A549 (cell line): Measurements from ENCODE around the gene SLC25A47. TPM values are rescaled to one million over a fixed set of nuclear protein-coding genes. Genes with fewer than 3 reads are reported as not detected.

ENCODE experiments used
- ATAC-seq, 2 experiments: fragments of 200-7000 bp in 1 of 2; fragments of >200 bp in 1 of 2; cut with Nextera tagmentation in 1 of 2; cut with Tn5 transposase in 1 of 2; 3 replicates each; pipeline versions ENCODE4 v1.8.0 to v1.9.1; 2018 to 2020; ENCODE audit warnings: mild to moderate bottlenecking in 1 of 2, moderate library complexity in 1 of 2
- CTCF ChIA-PET: fragments of 300-600 bp; sonication (Branson Sonifier 250); formaldehyde crosslinking; extraction: SDS; loops from one replicate; lab custom pipeline; 2021; ENCODE audit warnings: antibody characterized with exemption, inconsistent platforms; lab: Yijun Ruan, JAX
- POLR2A ChIA-PET: fragments of 350-600 bp; formaldehyde crosslinking; extraction: SDS; loops from one replicate; lab custom pipeline; 2021; ENCODE audit warnings: antibody characterized with exemption, inconsistent platforms; lab: Yijun Ruan, JAX
- DNase-seq, 2 experiments: peaks; one replicate each; pipeline versions ENCODE4 v3.0.0 to v3.0.0-alpha.2; 2011 to 2016; ENCODE audit warnings: low read depth in 1 of 2, low spot score in 1 of 2
- FAIRE-seq: peaks from 2 replicates; lab custom pipeline; 2011; peaks lifted over from hg19 to GRCh38; lab: Jason Lieb, UNC
- H3K27ac ChIP-seq, 2 experiments: fragments of >200 bp; sonication (Bioruptor Twin); formaldehyde crosslinking; 3 replicates each; pipeline ENCODE4 v1.5.1; 2016 to 2017
- H3K4me1 ChIP-seq: fragments of >200 bp; sonication (Bioruptor Twin); formaldehyde crosslinking; 3 replicates; pipeline ENCODE4 v1.6.1; 2016
- H3K4me2 ChIP-seq: fragments of >200 bp; sonication (Bioruptor Twin); formaldehyde crosslinking; 3 replicates; pipeline ENCODE4 v1.6.1; 2016
- H3K4me3 ChIP-seq: fragments of >200 bp; sonication (Bioruptor Twin); formaldehyde crosslinking; 3 replicates; pipeline ENCODE4 v1.5.1; 2016
- H3K9me3 ChIP-seq: fragments of >200 bp; sonication (Bioruptor Twin); formaldehyde crosslinking; 3 replicates; pipeline ENCODE4 v1.6.1; 2016
- CBX2 ChIP-seq: fragments of 200-600 bp; sonication (generic); IDR thresholded peaks from 2 replicates; pipeline ENCODE4 v1.6.1; 2016; ENCODE audit warnings: low read depth, mild to moderate bottlenecking, borderline replicate concordance
- CHD2 ChIP-seq: fragments of 150-350 bp; IDR thresholded peaks from 2 replicates; pipeline ENCODE4 v1.6.1; 2014; ENCODE audit warnings: low read length; ENCODE audit not compliant: partially characterized antibody
- FOSB ChIP-seq: fragments of 250-450 bp; sonication (Bioruptor Pico); IDR thresholded peaks from 2 replicates; pipeline ENCODE4 v1.5.0; 2020; ENCODE audit warnings: mild to moderate bottlenecking, moderate library complexity
- FOSL2 ChIP-seq, 2 experiments: fragments of 450-650 bp in 1 of 2; fragments of >200 bp in 1 of 2; sonication (Bioruptor Twin) in 1 of 2; formaldehyde crosslinking; IDR thresholded peaks; 2 replicates each; pipeline versions ENCODE4 v1.5.0 to v1.6.1; 2016 to 2020; ENCODE audit warnings: mild to moderate bottlenecking in 1 of 2, moderate library complexity in 1 of 2
- HEYL ChIP-seq: fragments of 250-450 bp; sonication (Bioruptor Pico); IDR thresholded peaks from 2 replicates; pipeline ENCODE4 v1.8.0; 2021; ENCODE audit warnings: mild to moderate bottlenecking, moderate library complexity
- JUN ChIP-seq, 2 experiments: fragments of >200 bp; sonication (Bioruptor Twin); formaldehyde crosslinking; IDR thresholded peaks; 2 replicates in 1 of 2; 3 replicates in 1 of 2; pipeline ENCODE4 v1.6.1; 2016 to 2017
- KDM5A ChIP-seq: fragments of 200-600 bp; sonication (generic); IDR thresholded peaks from 2 replicates; pipeline ENCODE4 v1.6.1; 2016; ENCODE audit warnings: antibody characterized with exemption, mild to moderate bottlenecking
- MAFK ChIP-seq: fragments of 450-650 bp; IDR thresholded peaks from 2 replicates; pipeline ENCODE4 v1.6.1; 2014; ENCODE audit not compliant: partially characterized antibody
- NPAS2 ChIP-seq: fragments of 250-450 bp; sonication (Bioruptor Pico); IDR thresholded peaks from 2 replicates; pipeline ENCODE4 v1.8.0; 2022; ENCODE audit warnings: mild to moderate bottlenecking, moderate library complexity, borderline replicate concordance
- NR3C1 ChIP-seq: fragments of >200 bp; sonication (Bioruptor Twin); formaldehyde crosslinking; IDR thresholded peaks from 3 replicates; pipeline ENCODE4 v1.6.1; 2017
- PHF8 ChIP-seq: fragments of 200-600 bp; sonication (generic); IDR thresholded peaks from 2 replicates; pipeline ENCODE4 v1.6.1; 2016; ENCODE audit warnings: low read depth, mild to moderate bottlenecking, antibody characterized with exemption, moderate library complexity, borderline replicate concordance
- POLR2A ChIP-seq: IDR thresholded peaks from 2 replicates; pipeline ENCODE4 v1.6.1; 2012; ENCODE audit warnings: mild to moderate bottlenecking, low read length
- POLR2AphosphoS2 ChIP-seq: conservative IDR thresholded peaks from 2 replicates; pipeline ENCODE4 v1.6.1; 2012; ENCODE audit warnings: low read length, improper control_type of control experiment, inconsistent platforms
- RAD21 ChIP-seq, 2 experiments: fragments of >200 bp in 1 of 2; sonication (Bioruptor Twin) in 1 of 2; formaldehyde crosslinking in 1 of 2; IDR thresholded peaks in 1 of 2; conservative IDR thresholded peaks in 1 of 2; 2 replicates in 1 of 2; 3 replicates in 1 of 2; pipeline ENCODE4 v1.6.1; 2012 to 2018; ENCODE audit warnings: inconsistent platforms in 1 of 2
- RCOR1 ChIP-seq: fragments of 150-350 bp; IDR thresholded peaks from 2 replicates; pipeline ENCODE4 v1.6.1; 2014; ENCODE audit warnings: antibody characterized with exemption, low read length, low read depth
- RFX5 ChIP-seq: fragments of 450-650 bp; IDR thresholded peaks from 2 replicates; pipeline ENCODE4 v1.7.1; 2014; ENCODE audit warnings: antibody characterized with exemption, mild to moderate bottlenecking, moderate library complexity
- SREBF2 ChIP-seq: fragments of 450-650 bp; IDR thresholded peaks from 2 replicates; pipeline ENCODE4 v1.6.1; 2014; ENCODE audit warnings: mild to moderate bottlenecking, moderate library complexity
- TFCP2L1 ChIP-seq: fragments of 250-450 bp; sonication (Bioruptor Pico); IDR thresholded peaks from 2 replicates; pipeline ENCODE4 v1.5.0; 2021; ENCODE audit warnings: mild to moderate bottlenecking
- WGBS: methylation state at CpG from one replicate; pipeline ENCODE4 v1.1.6; 2017; ENCODE audit errors: missing lambda C conversion rate; 5-methylcytosine and 5-hydroxymethylcytosine counted together
- polyA plus RNA-seq, 4 experiments: library from polyadenylated mRNA; depleted of rRNA in 3 of 4; stranded (reverse); fragments of >200 nt; fragmentation: RNase III in 1 of 4; extraction: RNeasy Plus Mini Kit Qiagen cat#74134 plus additional on column Dnase treatment in 1 of 4; gene quantifications; 2 replicates in 3 of 4; 3 replicates in 1 of 4; pipeline ENCODE4 v1.2.3, GENCODE V29; 2011 to 2017
- TF ChIP-seq, protein P1 (sequence below): IDR thresholded peaks from 2 replicates; pipeline ENCODE4 v1.6.1; 2012
- TF ChIP-seq, protein P2 (sequence below): fragments of 250-450 bp; sonication (Bioruptor Pico); IDR thresholded peaks from 2 replicates; pipeline ENCODE4 v1.5.0; 2020; ENCODE audit warnings: low read depth, mild to moderate bottlenecking, moderate library complexity
- TF ChIP-seq, protein P3 (sequence below): fragments of >200 bp; sonication (Bioruptor Twin); formaldehyde crosslinking; IDR thresholded peaks from 3 replicates; pipeline ENCODE4 v1.6.1; 2016

Gene SLC25A47
- polyA plus RNA-seq, 2 of the 4 experiments (the other 2 are of a cell fraction): not detected

DNA sequence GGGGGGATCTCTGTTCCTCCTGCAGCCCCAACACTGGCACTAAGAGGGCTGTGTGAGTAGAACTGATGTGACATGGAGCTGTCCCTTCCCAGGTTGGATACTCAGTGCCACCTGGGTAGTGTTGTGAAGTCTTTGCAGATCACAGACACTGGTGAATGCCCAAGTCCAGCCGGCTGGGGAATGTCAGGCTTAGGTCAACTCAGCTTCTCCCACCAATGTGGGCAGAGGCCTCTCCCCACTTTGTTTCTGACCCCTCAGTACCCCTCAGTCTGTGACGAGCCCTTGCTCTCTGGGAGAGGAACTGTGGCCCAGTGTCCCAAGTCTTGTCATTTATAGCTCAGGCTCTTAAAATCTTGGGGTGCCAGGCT, 28.2 kb upstream of the SLC25A47 start:
- TF ChIP-seq, protein P1, sequence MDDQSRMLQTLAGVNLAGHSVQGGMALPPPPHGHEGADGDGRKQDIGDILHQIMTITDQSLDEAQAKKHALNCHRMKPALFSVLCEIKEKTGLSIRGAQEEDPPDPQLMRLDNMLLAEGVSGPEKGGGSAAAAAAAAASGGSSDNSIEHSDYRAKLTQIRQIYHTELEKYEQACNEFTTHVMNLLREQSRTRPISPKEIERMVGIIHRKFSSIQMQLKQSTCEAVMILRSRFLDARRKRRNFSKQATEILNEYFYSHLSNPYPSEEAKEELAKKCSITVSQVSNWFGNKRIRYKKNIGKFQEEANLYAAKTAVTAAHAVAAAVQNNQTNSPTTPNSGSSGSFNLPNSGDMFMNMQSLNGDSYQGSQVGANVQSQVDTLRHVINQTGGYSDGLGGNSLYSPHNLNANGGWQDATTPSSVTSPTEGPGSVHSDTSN: no peak
- TF ChIP-seq RCOR1 (no peak), CBX2 (no peak), TFCP2L1 (no peak), MAFK (no peak), JUN (IDR thresholded peaks at IDR 0.05) (no peak), NPAS2 (CRISPR knock-in tag) (no peak), POLR2A (no peak), RAD21 (conservative IDR thresholded peaks at IDR 0.05 in 1 of 2, IDR thresholded peaks at IDR 0.05 in 1 of 2) (no peak), HEYL (CRISPR knock-in tag) (no peak), FOSL2 (IDR thresholded peaks at IDR 0.05) (no peak), FOSL2 (CRISPR knock-in tag; IDR thresholded peaks at IDR 0.05) (no peak), FOSB (CRISPR knock-in tag) (no peak)
- no peak for DNase-seq
- no peak overlapping the region for H3K4me2 ChIP-seq
- no peaks in the 10 kb centered on the region for H3K4me1 ChIP-seq
- no peak for FAIRE-seq
- POLR2A ChIA-PET: no interaction called here
- H3K4me3 ChIP-seq: no peak overlapping the region
- no peak for ATAC-seq
- H3K27ac ChIP-seq: no peak overlapping the region
- CTCF ChIA-PET: interaction anchor here (0.8 to 12.3 kb wide), 5 partner anchors 10 to 351 kb away, joined by 3 to 114 read pairs (median 6); no protein-coding TSS in a partner anchor
- no peaks in the 10 kb centered on the region for H3K9me3 ChIP-seq
- 83% methylated on average over 2 of the region's 2 CpGs for WGBS

DNA sequence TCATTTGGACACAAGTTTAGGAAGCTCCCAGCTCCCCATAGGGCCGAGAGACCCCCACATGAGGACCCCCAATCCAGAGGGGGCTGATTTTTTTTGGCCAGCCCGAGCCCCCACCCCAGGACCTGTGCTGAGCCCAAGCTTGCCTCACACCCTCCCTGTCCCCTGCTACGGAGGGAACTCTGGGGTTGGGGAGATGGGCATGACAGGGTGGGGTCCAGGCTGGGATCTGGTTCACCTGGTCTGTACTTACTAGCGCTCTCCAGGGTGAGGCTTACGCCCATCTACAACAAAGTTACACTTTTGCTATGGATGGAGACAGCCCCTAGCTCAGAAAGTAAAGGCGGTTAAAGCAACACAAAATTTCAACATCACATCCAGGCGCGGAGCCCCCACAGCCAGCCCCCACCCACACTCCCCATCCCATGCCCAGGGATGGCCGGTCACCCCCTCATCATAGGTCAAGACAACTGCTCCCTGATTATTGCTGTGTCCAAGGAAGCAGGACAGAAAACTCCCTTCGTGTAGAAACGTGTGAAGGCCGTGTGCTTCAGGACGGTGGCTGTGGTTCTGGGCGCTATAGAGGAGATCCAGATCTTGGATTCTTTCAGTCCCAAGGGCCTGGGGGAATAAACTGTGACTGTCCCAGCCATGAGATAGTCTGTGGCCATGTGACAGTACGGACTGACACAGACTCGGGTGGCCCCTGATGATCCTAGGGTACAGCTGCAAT, 27.6 kb upstream of the SLC25A47 start:
- DNase-seq (no peak), FAIRE-seq (no peak), ATAC-seq (no peak)
- TF ChIP-seq, protein P2, sequence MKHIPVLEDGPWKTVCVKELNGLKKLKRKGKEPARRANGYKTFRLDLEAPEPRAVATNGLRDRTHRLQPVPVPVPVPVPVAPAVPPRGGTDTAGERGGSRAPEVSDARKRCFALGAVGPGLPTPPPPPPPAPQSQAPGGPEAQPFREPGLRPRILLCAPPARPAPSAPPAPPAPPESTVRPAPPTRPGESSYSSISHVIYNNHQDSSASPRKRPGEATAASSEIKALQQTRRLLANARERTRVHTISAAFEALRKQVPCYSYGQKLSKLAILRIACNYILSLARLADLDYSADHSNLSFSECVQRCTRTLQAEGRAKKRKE (CRISPR knock-in tag): no peak
- TF ChIP-seq, protein P3, sequence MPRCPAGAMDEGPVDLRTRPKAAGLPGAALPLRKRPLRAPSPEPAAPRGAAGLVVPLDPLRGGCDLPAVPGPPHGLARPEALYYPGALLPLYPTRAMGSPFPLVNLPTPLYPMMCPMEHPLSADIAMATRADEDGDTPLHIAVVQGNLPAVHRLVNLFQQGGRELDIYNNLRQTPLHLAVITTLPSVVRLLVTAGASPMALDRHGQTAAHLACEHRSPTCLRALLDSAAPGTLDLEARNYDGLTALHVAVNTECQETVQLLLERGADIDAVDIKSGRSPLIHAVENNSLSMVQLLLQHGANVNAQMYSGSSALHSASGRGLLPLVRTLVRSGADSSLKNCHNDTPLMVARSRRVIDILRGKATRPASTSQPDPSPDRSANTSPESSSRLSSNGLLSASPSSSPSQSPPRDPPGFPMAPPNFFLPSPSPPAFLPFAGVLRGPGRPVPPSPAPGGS: no peak
- TF ChIP-seq KDM5A (no peak), TFCP2L1 (no peak), RFX5 (no peak), SREBF2 (no peak), PHF8 (no peak), CHD2 (no peak), POLR2AphosphoS2 (no peak), NR3C1 (no peak)
- no peaks in the 10 kb centered on the region for H3K9me3 ChIP-seq
- 85% methylated on average over 16 of the region's 16 CpGs for whole genome bisulfite sequencing
- no peak overlapping the region for H3K27ac ChIP-seq
- H3K4me3 ChIP-seq: no peak overlapping the region
- no peaks in the 10 kb centered on the region for H3K4me1 ChIP-seq
- ChIA-PET POLR2A (no interaction called here), CTCF (interaction anchor here (0.8 to 12.3 kb wide), 4 partner anchors 11 to 350 kb away, joined by 3 to 114 read pairs (median 6); no protein-coding TSS in a partner anchor)
- H3K4me2 ChIP-seq: no peak overlapping the region
